Bronchial epithelial cell (primary cell): ENCODE measurements around the gene MYO9A. TPM values are rescaled to one million over a fixed set of nuclear protein-coding genes. Genes with fewer than 3 reads are reported as not detected.

ENCODE experiments used
- DNase-seq: peaks from one replicate; pipeline ENCODE4 v3.0.0-alpha.2; 2010; ENCODE audit warnings: low read depth
- FAIRE-seq: peaks from 2 replicates; lab custom pipeline; 2011; peaks lifted over from hg19 to GRCh38; lab: Jason Lieb, UNC
- H3K27me3 ChIP-seq: 2 replicates; pipeline ENCODE4 v1.5.1; 2011; ENCODE audit warnings: low read length; ENCODE audit not compliant: control insufficient read depth, insufficient read depth
- H3K36me3 ChIP-seq: 2 replicates; pipeline ENCODE4 v1.5.1; 2011; ENCODE audit warnings: low read length; ENCODE audit not compliant: control insufficient read depth, insufficient read depth
- H3K4me3 ChIP-seq: 2 replicates; pipeline ENCODE4 v1.5.1; 2011; ENCODE audit warnings: mild to moderate bottlenecking, low read depth, low read length, control low read depth
- CTCF ChIP-seq: IDR thresholded peaks from 2 replicates; pipeline ENCODE4 v1.5.1; 2011; ENCODE audit warnings: mild to moderate bottlenecking, moderate library complexity, low read length, control low read depth, inconsistent platforms; ENCODE audit not compliant: insufficient read depth, severe bottlenecking
- total RNA-seq: library from RNA; depleted of rRNA; stranded (reverse); fragments of >200 nt; gene quantifications from 2 replicates; pipeline ENCODE4 v1.2.1, GENCODE V29; 2014

The MYO9A gene
- total RNA-seq, 1 donor from 2014 or later = 29.7 TPM

- no peak for DNase-seq
- H3K4me3 ChIP-seq = no peak overlapping the region
- TF ChIP-seq CTCF = no peak
- FAIRE-seq = no peak
- H3K27me3 ChIP-seq = no peaks in the 10 kb centered on the region
- H3K36me3 ChIP-seq = peaks cover 2% of the 10 kb centered on the region
Observed at GRCh38 chr15:72162569-72162968, 44.6 kb upstream of the MYO9A start.

- DNase-seq = no peak
- Histone ChIP-seq H3K4me3 (no peak overlapping the region), H3K27me3 (no peaks in the 10 kb centered on the region), H3K36me3 (peaks cover 2% of the 10 kb centered on the region)
- TF ChIP-seq CTCF = no peak
- FAIRE-seq = no peak
Observed at GRCh38 chr15:72161361-72162132, 43.6 kb upstream of the MYO9A start.

GRCh38 chr15:72160696-72161245 is 42.8 kb upstream of the MYO9A start:
- TF ChIP-seq CTCF = no peak
- Histone ChIP-seq H3K36me3 (peaks cover 2% of the 10 kb centered on the region), H3K4me3 (no peak overlapping the region), H3K27me3 (no peaks in the 10 kb centered on the region)
- no peak for DNase-seq
- peak; percentile 58 for FAIRE-seq

- H3K4me3 ChIP-seq = no peak overlapping the region
- TF ChIP-seq CTCF = no peak
- no peaks in the 10 kb centered on the region for H3K27me3 ChIP-seq
- DNase-seq (no peak), FAIRE-seq (no peak)
- H3K36me3 ChIP-seq = peaks cover 2% of the 10 kb centered on the region
Observed at GRCh38 chr15:72156928-72157327, 39.0 kb upstream of the MYO9A start.

GRCh38 chr15:72155635-72156616 is 38.0 kb upstream of the MYO9A start:
- Histone ChIP-seq H3K27me3 (no peaks in the 10 kb centered on the region), H3K4me3 (peak overlapping the region; percentile 23), H3K36me3 (no peaks in the 10 kb centered on the region)
- peak; percentile 74 for DNase-seq
- peak; percentile 93 for TF ChIP-seq CTCF
- no peak for FAIRE-seq
